Measurements from ENCODE around the gene UBE2Q1. TPM values are rescaled to one million over a fixed set of nuclear protein-coding genes. Genes with fewer than 3 reads are reported as not detected.
A peak's percentile ranks its signal among the peaks of the same experiment; 100 is the strongest.

The UBE2Q1 gene
- total and polyA plus RNA-seq, 12 donors = 15.7 to 102 (median 37.8) TPM

DNA sequence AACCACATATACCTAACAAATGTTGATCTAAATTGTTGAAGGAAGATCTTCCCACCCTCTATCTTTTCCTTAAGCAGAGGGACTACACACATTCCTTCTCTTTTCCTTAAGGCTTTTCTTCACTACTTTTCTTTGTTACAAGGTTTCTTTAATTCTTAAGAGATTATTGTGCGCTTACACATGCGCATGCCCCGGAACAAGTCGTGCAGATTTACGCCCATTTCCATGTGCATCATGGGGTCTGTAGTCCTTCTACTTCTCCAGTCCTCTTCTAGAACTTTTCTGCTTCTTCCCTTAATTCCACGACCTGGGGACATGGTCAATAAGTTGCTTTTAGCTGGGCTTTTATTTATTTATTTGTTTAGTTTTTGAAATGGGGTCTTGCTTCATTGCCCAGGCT, 7.4 kb upstream of the UBE2Q1 start:
- Histone ChIP-seq H3K36me3 (replicated peaks in 1 of 2) (no peaks in the 10 kb centered on the region), H3K4me1 (replicated peaks in 1 of 2) (peaks cover 0 to 8% of the 10 kb centered on the region in 2 donors), H3K27me3 (no peaks in the 10 kb centered on the region), H3K9me3 (replicated peaks in 1 of 3) (no peaks in the 10 kb centered on the region), H3K4me3 (no peak overlapping the region), H3K27ac (no peak overlapping the region)
- TF ChIP-seq CTCF (IDR thresholded peaks at IDR 0.05) (no peak), POLR2A (IDR thresholded peaks at IDR 0.05) (no peak)
- WGBS, 4 donors = 83 to 86% (median 84%) methylated on average over 6 of the region's 6 CpGs
- no peak for DNase-seq
- intact Hi-C loops (cut with DNase I) = loop anchor here in 1 of 2 donors (10.0 kb wide), 1 partner anchor 89 kb away; no protein-coding TSS in a partner anchor

DNA sequence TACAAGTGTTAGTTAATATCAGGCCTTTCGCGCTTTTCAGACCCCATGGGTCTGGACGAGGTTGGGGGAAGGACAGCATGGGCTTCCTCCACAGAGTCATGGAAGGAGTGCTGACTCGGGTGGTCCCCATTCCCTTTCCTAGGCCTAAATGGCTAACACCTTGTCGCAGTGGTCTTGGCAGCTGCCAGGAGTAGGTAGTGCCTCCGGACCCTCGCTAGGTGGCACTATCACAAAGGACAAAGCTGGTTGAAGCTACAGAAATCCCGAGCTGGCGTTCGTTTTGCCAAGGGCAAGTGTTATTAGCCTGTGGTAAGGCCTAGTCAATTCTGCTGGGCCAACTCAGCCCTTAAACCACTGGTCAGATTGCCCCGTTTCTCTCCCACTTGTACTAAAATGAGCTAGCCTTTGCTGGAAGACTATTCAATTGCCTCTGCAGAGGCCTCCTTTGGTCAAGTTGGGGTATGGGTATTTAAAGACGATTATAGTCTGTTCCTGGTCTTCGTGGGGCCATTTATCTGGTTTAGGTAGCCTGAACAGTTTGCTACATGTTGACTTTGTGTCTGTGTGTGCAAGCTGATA, 1.1 kb upstream of the UBE2Q1 start:
- peaks cover 0 to 13% of the 10 kb centered on the region in 2 donors for H3K36me3 ChIP-seq (replicated peaks in 1 of 2)
- intact Hi-C loops (cut with DNase I) = loop anchor here (5.0 to 10.0 kb wide), 3 partner anchors 67 to 318 kb away; no protein-coding TSS in a partner anchor
- H3K27ac ChIP-seq = peak overlapping the region; percentile 40 to 98 (median 94)
- TF ChIP-seq CTCF (IDR thresholded peaks at IDR 0.05) (peak; percentile 82 to 98 (median 97)), POLR2A (IDR thresholded peaks at IDR 0.05) (no peak)
- peak overlapping the region in 2 of 4 donors; percentile 38 to 94 for H3K4me3 ChIP-seq
- peaks cover 17 to 28% of the 10 kb centered on the region in 2 donors for H3K4me1 ChIP-seq (replicated peaks in 1 of 2)
- 10 to 14% (median 12%) methylated on average over 10 to 13 of the region's 13 CpGs for WGBS, 4 donors
- no peaks in the 10 kb centered on the region for H3K9me3 ChIP-seq (replicated peaks in 1 of 3)
- peak; percentile 91 to 97 (median 94) for DNase-seq
- no peaks in the 10 kb centered on the region for H3K27me3 ChIP-seq

GRCh38 chr1:154558720-154559465, 431 bp upstream of the UBE2Q1 start:
- WGBS, 4 donors = 0 to 1% (median 0%) methylated on average over 6 to 57 of the region's 57 CpGs
- Histone ChIP-seq H3K36me3 (replicated peaks in 1 of 2) (peaks cover 0 to 19% of the 10 kb centered on the region in 2 donors), H3K27ac (peak overlapping the region; percentile 40 to 98 (median 94)), H3K9me3 (replicated peaks in 1 of 3) (no peaks in the 10 kb centered on the region), H3K27me3 (no peaks in the 10 kb centered on the region), H3K4me3 (peak overlapping the region in 2 of 4 donors; percentile 38 to 94), H3K4me1 (replicated peaks in 1 of 2) (peaks cover 17 to 28% of the 10 kb centered on the region in 2 donors)
- TF ChIP-seq CTCF (IDR thresholded peaks at IDR 0.05) (no peak), POLR2A (IDR thresholded peaks at IDR 0.05) (peak; percentile 38 to 50)
- peak; percentile 99 to 100 (median 100) for DNase-seq
- intact Hi-C loops (cut with DNase I) = loop anchor here in 1 of 2 donors (5.0 kb wide), 1 partner anchor 67 kb away; no protein-coding TSS in a partner anchor

GRCh38 chr1:154557248-154557938, 1.1 kb downstream of the UBE2Q1 start:
- TF ChIP-seq CTCF (IDR thresholded peaks at IDR 0.05) (no peak), POLR2A (IDR thresholded peaks at IDR 0.05) (no peak)
- Histone ChIP-seq H3K4me1 (replicated peaks in 1 of 2) (peaks cover 17 to 32% of the 10 kb centered on the region in 2 donors), H3K36me3 (replicated peaks in 1 of 2) (peaks cover 0 to 34% of the 10 kb centered on the region in 2 donors), H3K27ac (peak overlapping the region in 2 of 5 donors; percentile 94 to 98), H3K9me3 (replicated peaks in 1 of 3) (no peaks in the 10 kb centered on the region), H3K27me3 (no peaks in the 10 kb centered on the region), H3K4me3 (peak overlapping the region in 3 of 4 donors; percentile 49 to 94 (median 75))
- WGBS, 4 donors = 12 to 16% (median 14%) methylated on average over 7 of the region's 7 CpGs
- DNase-seq = no peak
- intact Hi-C loops (cut with DNase I) = loop anchor here in 1 of 2 donors (5.0 kb wide), 1 partner anchor 65 kb away; no protein-coding TSS in a partner anchor
